SK-N-SH (cell line): ENCODE results near the gene HAND1.

Source experiments
- ELF1 ChIP-seq: IDR thresholded peaks from 2 replicates; pipeline ENCODE4 v1.4.0; 2012
- EP300 ChIP-seq, 2 experiments: IDR thresholded peaks; 2 replicates each; pipeline versions ENCODE4 v1.4.0 to v1.6.1; 2012; ENCODE audit warnings: borderline replicate concordance in 1 of 2, low read depth in 1 of 2, low read length in 1 of 2
- EZH2phosphoT487 ChIP-seq: fragments of 200-600 bp; sonication (generic); IDR thresholded peaks from 2 replicates; pipeline ENCODE4 v1.6.1; 2017; ENCODE audit warnings: low read depth, mixed run types, mild to moderate bottlenecking, antibody characterized with exemption, moderate library complexity, borderline replicate concordance
- FOXM1 ChIP-seq: IDR thresholded peaks from 2 replicates; pipeline ENCODE4 v1.4.0; 2012; ENCODE audit warnings: low read depth, mild to moderate bottlenecking
- JUND ChIP-seq: IDR thresholded peaks from 2 replicates; pipeline ENCODE4 v1.4.0; 2012
- POLR2AphosphoS5 ChIP-seq: IDR thresholded peaks from 2 replicates; pipeline ENCODE4 v1.6.1; 2012; ENCODE audit warnings: low read depth, low read length
- RFX5 ChIP-seq: IDR thresholded peaks from 2 replicates; pipeline ENCODE4 v1.6.1; 2012; ENCODE audit warnings: mild to moderate bottlenecking, improper control_type of control experiment, low read length
- RXRA ChIP-seq: IDR thresholded peaks from 2 replicates; pipeline ENCODE4 v1.4.0; 2012; ENCODE audit warnings: low read depth, mild to moderate bottlenecking, borderline replicate concordance
- SMC3 ChIP-seq: IDR thresholded peaks from 2 replicates; pipeline ENCODE4 v1.6.1; 2012; ENCODE audit warnings: low read depth, low read length, improper control_type of control experiment
- TF ChIP-seq, protein P1 (sequence below): fragments of 200-600 bp; sonication (generic); IDR thresholded peaks from 2 replicates; pipeline ENCODE4 v1.6.1; 2017; ENCODE audit warnings: antibody characterized with exemption, mild to moderate bottlenecking, moderate library complexity
- TF ChIP-seq, protein P2 (sequence below): fragments of 150-350 bp; IDR thresholded peaks from 2 replicates; pipeline ENCODE4 v1.6.1; 2016; ENCODE audit warnings: mild to moderate bottlenecking, low read depth, low read length
- TF ChIP-seq, protein P3 (sequence below): fragments of 150-350 bp; IDR thresholded peaks from 2 replicates; pipeline ENCODE4 v1.6.1; 2017; ENCODE audit warnings: antibody characterized with exemption, low read length, low read depth, borderline replicate concordance
- TF ChIP-seq, protein P4 (sequence below): IDR thresholded peaks from 2 replicates; pipeline ENCODE4 v1.4.0; 2012; ENCODE audit warnings: low read depth, borderline replicate concordance

DNA sequence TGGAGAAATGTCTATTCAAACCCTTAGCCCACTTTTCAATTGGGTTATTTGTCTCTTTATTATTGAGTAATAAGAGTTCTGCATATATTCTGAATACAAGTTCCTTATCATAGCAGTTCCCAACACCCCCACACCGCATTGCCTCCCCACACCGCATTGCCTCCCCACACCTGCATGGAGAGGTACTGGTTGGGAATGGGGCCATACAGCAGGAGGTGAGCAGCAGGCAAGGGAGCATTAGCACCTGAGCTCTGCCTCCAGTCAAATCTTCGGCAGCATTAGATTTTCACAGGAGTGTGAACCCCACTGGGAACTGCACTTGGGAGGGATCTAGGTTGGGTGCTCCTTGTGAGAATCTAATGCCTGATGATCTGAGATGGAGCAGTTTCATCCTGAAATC lies 42.8 kb downstream of the HAND1 start:
- TF ChIP-seq EZH2phosphoT487 (no peak), SMC3 (no peak), JUND (no peak), EP300 (IDR thresholded peaks at IDR 0.05; ENCODE audit: borderline replicate concordance in 1 of 2, low read depth in 1 of 2, low read length in 1 of 2) (no peak), RXRA (no peak), POLR2AphosphoS5 (no peak), RFX5 (no peak), ELF1 (no peak), FOXM1 (no peak)
- TF ChIP-seq, protein P1, sequence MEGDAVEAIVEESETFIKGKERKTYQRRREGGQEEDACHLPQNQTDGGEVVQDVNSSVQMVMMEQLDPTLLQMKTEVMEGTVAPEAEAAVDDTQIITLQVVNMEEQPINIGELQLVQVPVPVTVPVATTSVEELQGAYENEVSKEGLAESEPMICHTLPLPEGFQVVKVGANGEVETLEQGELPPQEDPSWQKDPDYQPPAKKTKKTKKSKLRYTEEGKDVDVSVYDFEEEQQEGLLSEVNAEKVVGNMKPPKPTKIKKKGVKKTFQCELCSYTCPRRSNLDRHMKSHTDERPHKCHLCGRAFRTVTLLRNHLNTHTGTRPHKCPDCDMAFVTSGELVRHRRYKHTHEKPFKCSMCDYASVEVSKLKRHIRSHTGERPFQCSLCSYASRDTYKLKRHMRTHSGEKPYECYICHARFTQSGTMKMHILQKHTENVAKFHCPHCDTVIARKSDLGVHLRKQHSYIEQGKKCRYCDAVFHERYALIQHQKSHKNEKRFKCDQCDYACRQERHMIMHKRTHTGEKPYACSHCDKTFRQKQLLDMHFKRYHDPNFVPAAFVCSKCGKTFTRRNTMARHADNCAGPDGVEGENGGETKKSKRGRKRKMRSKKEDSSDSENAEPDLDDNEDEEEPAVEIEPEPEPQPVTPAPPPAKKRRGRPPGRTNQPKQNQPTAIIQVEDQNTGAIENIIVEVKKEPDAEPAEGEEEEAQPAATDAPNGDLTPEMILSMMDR: no peak
- TF ChIP-seq, protein P2, sequence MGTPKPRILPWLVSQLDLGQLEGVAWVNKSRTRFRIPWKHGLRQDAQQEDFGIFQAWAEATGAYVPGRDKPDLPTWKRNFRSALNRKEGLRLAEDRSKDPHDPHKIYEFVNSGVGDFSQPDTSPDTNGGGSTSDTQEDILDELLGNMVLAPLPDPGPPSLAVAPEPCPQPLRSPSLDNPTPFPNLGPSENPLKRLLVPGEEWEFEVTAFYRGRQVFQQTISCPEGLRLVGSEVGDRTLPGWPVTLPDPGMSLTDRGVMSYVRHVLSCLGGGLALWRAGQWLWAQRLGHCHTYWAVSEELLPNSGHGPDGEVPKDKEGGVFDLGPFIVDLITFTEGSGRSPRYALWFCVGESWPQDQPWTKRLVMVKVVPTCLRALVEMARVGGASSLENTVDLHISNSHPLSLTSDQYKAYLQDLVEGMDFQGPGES: no peak
- TF ChIP-seq, protein P3, sequence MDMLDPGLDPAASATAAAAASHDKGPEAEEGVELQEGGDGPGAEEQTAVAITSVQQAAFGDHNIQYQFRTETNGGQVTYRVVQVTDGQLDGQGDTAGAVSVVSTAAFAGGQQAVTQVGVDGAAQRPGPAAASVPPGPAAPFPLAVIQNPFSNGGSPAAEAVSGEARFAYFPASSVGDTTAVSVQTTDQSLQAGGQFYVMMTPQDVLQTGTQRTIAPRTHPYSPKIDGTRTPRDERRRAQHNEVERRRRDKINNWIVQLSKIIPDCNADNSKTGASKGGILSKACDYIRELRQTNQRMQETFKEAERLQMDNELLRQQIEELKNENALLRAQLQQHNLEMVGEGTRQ: no peak
- TF ChIP-seq, protein P4, sequence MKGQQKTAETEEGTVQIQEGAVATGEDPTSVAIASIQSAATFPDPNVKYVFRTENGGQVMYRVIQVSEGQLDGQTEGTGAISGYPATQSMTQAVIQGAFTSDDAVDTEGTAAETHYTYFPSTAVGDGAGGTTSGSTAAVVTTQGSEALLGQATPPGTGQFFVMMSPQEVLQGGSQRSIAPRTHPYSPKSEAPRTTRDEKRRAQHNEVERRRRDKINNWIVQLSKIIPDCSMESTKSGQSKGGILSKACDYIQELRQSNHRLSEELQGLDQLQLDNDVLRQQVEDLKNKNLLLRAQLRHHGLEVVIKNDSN: no peak
